Heart left ventricle (tissue), 13 donors: ENCODE data around the gene CNTD1.

Experiments
- CTCF ChIP-seq, 12 donors: fragments of 200-600 bp; sonication (generic) in 4 of 12; IDR thresholded peaks; one replicate each; pipeline versions ENCODE4 v1.5.0 to v1.8.0; 2018 to 2022; ENCODE audit warnings: antibody characterized with exemption in 12 of 12, mild to moderate bottlenecking in 5 of 12
- POLR2A ChIP-seq, 2 donors: fragments of 450-650 bp; IDR thresholded peaks; one replicate each; pipeline ENCODE4 v1.6.1; 2017; ENCODE audit warnings: antibody characterized with exemption in 2 of 2, mild to moderate bottlenecking in 2 of 2, moderate library complexity in 2 of 2
- donor health status: ischemic (EF 13 %, LVEDD 7.1; RV severe dilation, severe dysfunction).
- donor health status: DM: no; HTN: yes; CAD: no.
- donor health status: DM: no; HTN: no; CAD: no.
- donor health status: ischemic (EF 25% LVEDD 6.9; RV normal size, moderate dysfunction).
- donor health status: ischemic (EF 25% LVEDD 5.7; RV mildly dilated, moderate dysfunction).
- donor health status: ischemic (EF 35%, LVEDD 5.7; RV mildly dilated, moderate dysfunction).
- donor health status: nonischemic (EF 11% LVEDD 7.7; RV severe dilation, severe dysfunction).
- donor health status: DM: yes; HTN: yes; CAD: no.
- donor health status: PGD.
- donor health status: ischemic (EF 29% LVEDD 5.4; RV normal size, mild dysfunction).
- donor health status: nonischemic (EF 23%, LVEDD 6.1; RV moderate dilation, normal function).

- TF ChIP-seq CTCF (IDR thresholded peaks at IDR 0.05) (no peak), POLR2A (IDR thresholded peaks at IDR 0.05) (no peak)
These were observed 38.5 kb upstream of the CNTD1 start for GRCh38 chr17:42759982-42760651.
